Neuronal stem cell (in vitro differentiated cells): ENCODE measurements around the gene SYT5.

Experiments
- DNase-seq: peaks from one replicate; pipeline ENCODE4 v3.0.0-alpha.2; 2013; ENCODE audit warnings: low spot score
- H2AFZ ChIP-seq: one replicate; pipeline ENCODE4 v1.6.1; 2013; ENCODE audit warnings: mild to moderate bottlenecking, low read length, inconsistent platforms
- H2AK5ac ChIP-seq: 2 replicates; pipeline ENCODE4 v1.6.1; 2013; ENCODE audit warnings: low read depth, mild to moderate bottlenecking, inconsistent platforms, low read length, moderate library complexity, mixed read lengths
- H2BK120ac ChIP-seq: 2 replicates; pipeline ENCODE4 v1.6.1; 2013; ENCODE audit warnings: low read depth, mild to moderate bottlenecking, inconsistent platforms, low read length, moderate library complexity, mixed read lengths
- H2BK12ac ChIP-seq: one replicate; pipeline ENCODE4 v1.6.1; 2013; ENCODE audit warnings: low read length, inconsistent platforms
- H2BK15ac ChIP-seq: 2 replicates; pipeline ENCODE4 v1.6.1; 2013; ENCODE audit warnings: mild to moderate bottlenecking, low read length, inconsistent platforms, mixed read lengths
- H2BK5ac ChIP-seq: one replicate; pipeline ENCODE4 v1.6.1; 2013; ENCODE audit warnings: inconsistent platforms, mild to moderate bottlenecking, low read length, moderate library complexity
- H3K14ac ChIP-seq: one replicate; pipeline ENCODE4 v1.6.1; 2013; ENCODE audit warnings: low read length, inconsistent platforms
- H3K18ac ChIP-seq: 2 replicates; pipeline ENCODE4 v1.6.1; 2013; ENCODE audit warnings: low read length, inconsistent platforms
- H3K23ac ChIP-seq: 2 replicates; pipeline ENCODE4 v1.6.1; 2013; ENCODE audit warnings: low read depth, mild to moderate bottlenecking, mixed read lengths, low read length, inconsistent platforms; ENCODE audit not compliant: poor library complexity
- H3K27ac ChIP-seq: replicated peaks from 3 replicates; pipeline ENCODE4 v1.5.1; 2013; ENCODE audit warnings: low read length, inconsistent platforms
- H3K27me3 ChIP-seq, 3 experiments: 2 replicates each; pipeline ENCODE4 v1.6.1; 2013; ENCODE audit warnings: low read length in 3 of 3, mild to moderate bottlenecking in 2 of 3, inconsistent platforms in 1 of 3, low read depth in 1 of 3, mixed read lengths in 1 of 3, moderate library complexity in 1 of 3; ENCODE audit not compliant: control insufficient read depth in 3 of 3, insufficient read depth in 3 of 3
- H3K36me3 ChIP-seq, 2 donors: replicated peaks in 1 of 2; 2 replicates each; pipeline ENCODE4 v1.6.1; 2013; ENCODE audit warnings: low read length in 2 of 2; ENCODE audit not compliant: control insufficient read depth in 2 of 2, insufficient read depth in 2 of 2
- H3K4ac ChIP-seq: 2 replicates; pipeline ENCODE4 v1.6.1; 2013; ENCODE audit warnings: inconsistent platforms, mild to moderate bottlenecking, low read length, moderate library complexity
- H3K4me1 ChIP-seq, 2 donors: 1 replicate in 1 of 2; 2 replicates in 1 of 2; pipeline ENCODE4 v1.6.1; 2013; ENCODE audit warnings: low read length in 2 of 2, low read depth in 1 of 2; ENCODE audit not compliant: control insufficient read depth in 2 of 2, insufficient read depth in 1 of 2
- H3K4me2 ChIP-seq: one replicate; pipeline ENCODE4 v1.6.1; 2013; ENCODE audit warnings: mild to moderate bottlenecking, low read length, inconsistent platforms; ENCODE audit not compliant: insufficient read depth, poor library complexity, severe bottlenecking
- H3K4me3 ChIP-seq, 2 donors: 2 replicates each; pipeline ENCODE4 v1.5.1; 2013; ENCODE audit warnings: low read length in 2 of 2, mild to moderate bottlenecking in 2 of 2, inconsistent platforms in 1 of 2, moderate library complexity in 1 of 2
- H3K79me1 ChIP-seq: one replicate; pipeline ENCODE4 v1.6.1; 2013; ENCODE audit warnings: low read depth, mild to moderate bottlenecking, inconsistent platforms, low read length, moderate library complexity
- H3K9ac ChIP-seq: one replicate; pipeline ENCODE4 v1.6.1; 2013; ENCODE audit warnings: mild to moderate bottlenecking, low read depth, low read length, inconsistent platforms; ENCODE audit not compliant: poor library complexity
- H3K9me3 ChIP-seq, 2 donors: replicated peaks in 1 of 2; 2 replicates each; pipeline versions ENCODE3 to v1.6.1; 2013; ENCODE audit warnings: low read length in 2 of 2, mild to moderate bottlenecking in 2 of 2, inconsistent platforms in 1 of 2, low read depth in 1 of 2, mixed read lengths in 1 of 2, moderate library complexity in 1 of 2; ENCODE audit not compliant: control insufficient read depth in 2 of 2, insufficient read depth in 1 of 2
- H4K8ac ChIP-seq: one replicate; pipeline ENCODE4 v1.6.1; 2013; ENCODE audit warnings: low read depth, mild to moderate bottlenecking, inconsistent platforms, low read length, moderate library complexity
- H4K91ac ChIP-seq: one replicate; pipeline ENCODE4 v1.6.1; 2013; ENCODE audit warnings: low read length, low read depth, mild to moderate bottlenecking, inconsistent platforms; ENCODE audit not compliant: poor library complexity
- WGBS, 2 donors: extraction: QIAGEN DNeasy Blood & Tissue Kit; methylation state at CpG; one replicate each; pipeline ENCODE4 v1.1.7; 2013; ENCODE audit warnings: missing lambda C conversion rate in 2 of 2, mixed read lengths in 1 of 2; ENCODE audit not compliant: insufficient read length in 2 of 2, insufficient replicate concordance in 1 of 2; ENCODE audit errors: extremely low coverage in 2 of 2; 5-methylcytosine and 5-hydroxymethylcytosine counted together

SYT5 gene

GRCh38 chr19:55197528-55197927 is 17.4 kb upstream of the SYT5 start:
- Histone ChIP-seq H3K9me3 (no peaks in the 10 kb centered on the region), H2AK5ac (no peak overlapping the region), H2BK12ac (no peak overlapping the region), H3K14ac (no peak overlapping the region), H4K8ac (no peak overlapping the region), H2BK15ac (no peak overlapping the region), H3K79me1 (no peaks in the 10 kb centered on the region), H3K27me3 (peaks cover 0 to 2% (median 0%) of the 10 kb centered on the region in 3 experiments), H2BK5ac (no peak overlapping the region), H2BK120ac (no peak overlapping the region), H3K4me3 (no peak overlapping the region), H3K36me3 (no peaks in the 10 kb centered on the region), H2AFZ (no peak overlapping the region), H3K18ac (no peak overlapping the region), H3K4me1 (peaks cover 0 to 4% of the 10 kb centered on the region in 2 donors), H4K91ac (no peak overlapping the region), H3K9ac (no peak overlapping the region), H3K23ac (no peak overlapping the region), H3K27ac (no peak overlapping the region), H3K4me2 (no peak overlapping the region), H3K4ac (no peak overlapping the region)
- no CpG with 5 or more reads among the region's 4 CpGs for WGBS, 2 donors
- DNase-seq: no peak

GRCh38 chr19:55196803-55197202 is 16.7 kb upstream of the SYT5 start:
- no peak overlapping the region for H3K4ac ChIP-seq
- H2BK120ac ChIP-seq: no peak overlapping the region
- peak overlapping the region; percentile 7 for H3K9ac ChIP-seq
- H3K36me3 ChIP-seq: no peaks in the 10 kb centered on the region
- H2BK12ac ChIP-seq: no peak overlapping the region
- peaks cover 0 to 4% of the 10 kb centered on the region in 2 donors for H3K4me1 ChIP-seq
- no peak overlapping the region for H3K27ac ChIP-seq
- H3K4me2 ChIP-seq: no peak overlapping the region
- no peak overlapping the region for H3K4me3 ChIP-seq
- H4K91ac ChIP-seq: no peak overlapping the region
- H3K27me3 ChIP-seq: peaks cover 0 to 2% (median 0%) of the 10 kb centered on the region in 3 experiments
- H3K18ac ChIP-seq: no peak overlapping the region
- H2BK5ac ChIP-seq: no peak overlapping the region
- WGBS, 2 donors: 100% methylated on average over 1 of the region's 10 CpGs; no CpG with 5 or more reads in 1 of the 2 donors
- H3K23ac ChIP-seq: no peak overlapping the region
- no peaks in the 10 kb centered on the region for H3K79me1 ChIP-seq
- H4K8ac ChIP-seq: no peak overlapping the region
- H2AK5ac ChIP-seq: no peak overlapping the region
- no peak overlapping the region for H2AFZ ChIP-seq
- no peaks in the 10 kb centered on the region for H3K9me3 ChIP-seq
- H3K14ac ChIP-seq: no peak overlapping the region
- DNase-seq: no peak
- H2BK15ac ChIP-seq: no peak overlapping the region

DNA sequence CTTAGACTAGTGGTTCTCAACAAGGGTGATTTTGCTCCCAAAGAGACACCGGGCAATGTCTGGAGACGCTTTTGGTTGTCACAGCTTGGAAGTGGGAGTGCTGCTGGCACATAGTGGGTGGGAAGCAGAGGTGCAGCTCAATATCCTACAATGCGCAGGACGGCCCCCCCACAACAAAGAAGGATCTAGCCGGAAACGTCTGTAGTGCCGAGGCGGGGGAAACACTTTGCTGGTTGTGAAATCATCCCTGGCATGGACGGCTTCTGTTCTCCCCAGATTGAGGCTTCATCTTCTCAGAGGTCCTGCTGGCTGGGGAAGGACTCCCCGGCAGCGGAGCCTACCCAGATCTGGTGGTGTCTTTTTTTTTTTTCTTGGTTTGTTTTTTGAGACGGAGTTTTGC is 13.4 kb upstream of the SYT5 start:
- Histone ChIP-seq H4K91ac (no peak overlapping the region), H2BK120ac (no peak overlapping the region), H3K14ac (no peak overlapping the region), H2AK5ac (no peak overlapping the region), H3K4me3 (no peak overlapping the region), H3K9me3 (no peaks in the 10 kb centered on the region), H3K79me1 (no peaks in the 10 kb centered on the region), H3K4ac (no peak overlapping the region), H3K27me3 (no peaks in the 10 kb centered on the region), H3K18ac (no peak overlapping the region), H3K23ac (no peak overlapping the region), H2BK5ac (no peak overlapping the region), H4K8ac (no peak overlapping the region), H2AFZ (no peak overlapping the region), H3K9ac (no peak overlapping the region), H2BK12ac (no peak overlapping the region), H3K27ac (no peak overlapping the region), H3K36me3 (no peaks in the 10 kb centered on the region), H3K4me1 (peaks cover 0 to 3% of the 10 kb centered on the region in 2 donors), H2BK15ac (no peak overlapping the region), H3K4me2 (no peak overlapping the region)
- no CpG with 5 or more reads among the region's 12 CpGs for WGBS, 2 donors
- DNase-seq: no peak

GRCh38 chr19:55189403-55189835 is 9.3 kb upstream of the SYT5 start:
- DNase-seq: no peak
- H3K9ac ChIP-seq: no peak overlapping the region
- no peak overlapping the region for H3K27ac ChIP-seq
- H3K36me3 ChIP-seq: no peaks in the 10 kb centered on the region
- H3K79me1 ChIP-seq: no peaks in the 10 kb centered on the region
- H3K9me3 ChIP-seq: no peaks in the 10 kb centered on the region
- no peak overlapping the region for H2BK15ac ChIP-seq
- H3K23ac ChIP-seq: no peak overlapping the region
- peak overlapping the region; percentile 62 for H2AFZ ChIP-seq
- no peak overlapping the region for H2AK5ac ChIP-seq
- no peak overlapping the region for H4K8ac ChIP-seq
- H2BK5ac ChIP-seq: no peak overlapping the region
- no peak overlapping the region for H3K4me3 ChIP-seq
- no peak overlapping the region for H2BK120ac ChIP-seq
- H2BK12ac ChIP-seq: no peak overlapping the region
- peaks cover 0 to 14% (median 0%) of the 10 kb centered on the region in 3 experiments for H3K27me3 ChIP-seq
- WGBS, 2 donors: no CpG with 5 or more reads among the region's 15 CpGs
- no peak overlapping the region for H3K4ac ChIP-seq
- H3K4me2 ChIP-seq: no peak overlapping the region
- peaks cover 0 to 2% of the 10 kb centered on the region in 2 donors for H3K4me1 ChIP-seq
- H3K14ac ChIP-seq: no peak overlapping the region
- H4K91ac ChIP-seq: no peak overlapping the region
- no peak overlapping the region for H3K18ac ChIP-seq
